Stimulated activated CD4-positive, alpha-beta T cell treated with anti-CD3 and anti-CD28 coated beads, Interleukin-4, amount 100 ng/mL, for 48 hours (primary cell): ENCODE data around the gene KRTAP12-3.
"Not testable (repeated sequence)": the region's sequence is repeated elsewhere in the genome, so short reads cannot be mapped to it uniquely, and the experiment has no call there.

Experiments used
- DNase-seq, 2 donors: peaks; one replicate each; pipeline ENCODE4 v3.0.0-alpha.2; 2020; ENCODE audit warnings: low read depth in 2 of 2

Gene KRTAP12-3

GRCh38 chr21:44657635-44658540, at the start of gene KRTAP12-3:
Gene KRTAP12-3, plus strand, starts transcription at chr21:44657932. Its CDS starts 48 bp downstream, at chr21:44657980.
- no peak for DNase-seq

DNA sequence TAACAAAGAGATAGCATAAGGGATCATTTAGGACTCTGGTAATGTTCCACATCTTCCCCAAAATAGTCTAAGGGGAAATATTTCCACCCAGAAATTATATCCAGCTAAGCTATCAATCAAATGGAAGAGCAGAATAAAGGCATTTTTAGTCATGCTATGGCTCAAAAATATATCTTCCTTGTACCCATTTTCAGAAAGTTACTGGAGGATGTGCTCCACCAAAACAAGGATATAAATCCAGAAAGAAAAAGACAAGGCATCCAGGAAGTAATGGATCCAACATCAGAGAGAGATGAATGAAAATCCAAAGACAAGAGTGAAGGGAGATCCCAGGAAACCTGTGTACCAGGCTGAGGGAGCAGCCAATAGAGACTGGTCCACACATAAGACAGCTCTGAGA, 48.5 kb upstream of the KRTAP12-3 start:
- no peak for DNase-seq

GRCh38 chr21:44610157-44610843, 47.4 kb upstream of the KRTAP12-3 start:
- DNase-seq, result not testable (repeated sequence)

DNA sequence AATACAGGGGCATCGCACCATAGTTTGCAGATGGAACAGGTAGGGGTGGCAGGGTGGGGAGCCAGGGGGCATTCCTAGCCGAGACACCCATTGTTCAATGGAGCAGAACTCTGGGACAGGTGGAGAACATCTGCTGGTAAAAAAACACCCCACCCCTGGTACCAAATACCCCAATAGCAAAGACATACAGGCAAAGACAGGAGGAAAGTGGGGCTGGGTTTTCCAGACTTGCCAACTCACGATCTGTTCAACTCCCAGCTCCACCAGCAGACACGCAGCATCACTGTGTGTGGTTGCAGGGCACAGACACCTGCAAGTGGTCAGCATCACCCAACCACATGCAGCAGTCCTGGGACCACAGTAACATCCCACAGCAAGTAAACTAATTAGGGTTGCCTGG, 46.2 kb upstream of the KRTAP12-3 start:
- DNase-seq, result no peak

GRCh38 chr21:44612029-44612486, 45.7 kb upstream of the KRTAP12-3 start, which contains the start of gene KRTAP10-8:
Gene KRTAP10-8, plus strand, starts transcription at chr21:44612079. Its CDS starts 22 bp downstream, at chr21:44612101.
- no peak for DNase-seq

GRCh38 chr21:44612669-44613229, 45.0 kb upstream of the KRTAP12-3 start:
- no peak for DNase-seq

DNA sequence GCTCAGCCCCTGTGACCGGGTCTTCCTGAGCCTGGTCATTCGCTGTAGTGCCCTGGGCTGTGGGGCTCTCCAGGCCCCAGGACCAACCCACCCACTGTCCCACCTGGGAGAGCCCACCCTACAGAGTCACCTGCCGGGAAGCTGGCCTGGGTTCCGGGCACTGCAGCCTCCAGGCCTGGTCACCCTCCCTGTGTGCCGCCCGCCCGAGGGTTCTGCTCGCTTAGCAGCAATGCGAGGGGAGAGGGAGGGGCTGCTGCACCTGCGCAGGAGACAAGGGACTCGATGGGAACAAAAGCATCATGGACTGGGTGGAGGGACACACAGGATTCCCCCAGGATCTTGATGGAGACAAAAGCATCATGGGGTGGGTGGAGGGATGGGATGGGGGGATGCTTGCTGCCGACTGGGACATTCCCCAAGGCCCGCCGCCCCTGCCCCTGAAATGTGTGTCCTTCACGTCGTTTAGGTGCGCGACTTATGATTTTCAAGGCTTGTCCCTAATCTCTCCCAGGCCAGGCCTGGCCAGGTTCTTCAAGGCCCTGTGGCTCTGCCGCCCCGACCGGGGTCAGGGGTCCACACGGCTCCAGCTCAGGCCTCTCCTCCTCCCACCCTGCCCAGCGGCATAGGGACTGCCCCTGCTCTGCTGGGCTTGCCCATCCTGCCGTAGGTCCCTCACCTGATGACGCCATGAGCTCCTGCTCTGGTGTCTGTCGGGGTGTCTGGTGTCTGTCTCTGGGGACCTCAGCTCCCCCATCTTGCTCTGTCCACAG, 44.2 kb upstream of the KRTAP12-3 start:
- DNase-seq, result no peak

- no peak for DNase-seq
Measured at GRCh38 chr21:44614161-44614631, 43.5 kb upstream of the KRTAP12-3 start.

DNA sequence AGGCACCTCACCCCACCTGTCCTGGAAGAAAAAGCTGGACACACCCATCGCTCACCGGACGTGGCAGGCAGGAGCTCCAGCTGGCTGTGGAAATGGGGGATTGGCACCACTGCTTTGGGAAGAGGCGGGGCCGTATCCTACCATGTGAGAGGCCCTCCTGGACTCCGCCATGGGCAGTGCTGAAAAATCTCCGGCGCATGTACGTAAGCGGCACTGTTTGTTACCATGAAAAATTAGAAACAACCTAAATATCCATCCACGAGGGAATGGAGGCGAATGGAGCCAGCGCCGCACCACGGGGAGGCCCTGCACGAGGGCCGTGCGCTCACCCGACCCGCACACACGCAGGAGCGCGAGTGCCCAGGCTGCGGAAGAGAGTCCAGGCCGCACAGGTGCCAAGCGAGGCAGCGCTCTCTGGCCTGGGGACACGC, 42.8 kb upstream of the KRTAP12-3 start:
- no peak for DNase-seq

- no peak for DNase-seq
Measured at GRCh38 chr21:44615466-44615865, 42.3 kb upstream of the KRTAP12-3 start.

DNA sequence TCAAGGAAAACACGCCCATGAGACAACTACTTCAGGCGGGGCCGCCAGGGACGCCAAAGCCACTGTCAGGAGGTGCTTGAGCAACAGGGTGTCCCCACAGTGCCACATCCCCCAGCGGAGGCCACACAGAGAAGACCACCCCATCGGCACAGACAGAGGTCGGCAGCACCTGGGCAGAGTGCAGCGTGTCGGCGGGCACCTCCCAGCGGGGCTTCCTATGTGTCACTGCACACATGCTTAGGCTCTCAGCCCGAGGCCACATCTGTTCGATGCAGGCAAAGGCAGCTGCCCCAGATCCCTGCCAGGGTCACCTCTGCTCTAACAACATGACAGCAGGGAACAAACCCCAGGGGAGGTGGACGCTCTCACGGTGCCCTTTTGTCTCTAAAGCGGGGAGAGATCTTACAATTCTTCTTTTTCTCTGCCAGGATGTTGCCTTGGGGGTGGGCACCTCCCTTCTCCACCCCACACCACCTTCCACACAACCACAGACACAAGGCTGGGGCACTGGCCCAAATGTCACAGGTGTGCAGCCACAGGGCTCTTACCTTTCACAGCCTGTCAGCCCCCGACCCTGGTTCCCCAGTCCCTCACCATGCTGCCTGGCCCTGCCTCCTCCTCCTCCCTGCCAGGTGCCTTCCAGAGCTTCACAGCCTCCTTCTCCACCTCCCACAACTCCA, 41.7 kb upstream of the KRTAP12-3 start:
- no peak for DNase-seq

- no peak for DNase-seq
Measured at GRCh38 chr21:44616591-44616926, 41.2 kb upstream of the KRTAP12-3 start.

GRCh38 chr21:44617071-44617501, 40.6 kb upstream of the KRTAP12-3 start:
- no peak for DNase-seq

DNA sequence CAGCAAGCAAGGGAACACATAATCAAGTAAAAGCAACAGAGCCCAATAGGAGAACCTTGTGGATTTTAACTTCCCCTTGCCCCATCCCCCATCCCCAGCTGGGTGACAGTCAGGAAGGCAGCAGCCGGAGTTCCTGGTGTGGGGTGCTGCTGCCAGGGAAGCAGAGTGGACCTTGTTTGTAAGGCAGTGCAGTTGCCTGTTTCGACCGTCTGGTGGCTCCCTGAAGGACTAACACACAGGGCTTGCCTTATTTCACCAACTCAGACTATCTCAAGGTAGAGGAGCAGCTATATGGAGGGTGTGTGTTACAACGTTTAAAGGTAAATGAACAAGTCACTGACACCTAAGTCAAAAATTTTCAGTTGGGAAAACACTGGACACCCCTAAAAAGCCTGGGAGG, 39.2 kb upstream of the KRTAP12-3 start:
- DNase-seq, result no peak

GRCh38 chr21:44618909-44619308, 38.8 kb upstream of the KRTAP12-3 start:
- DNase-seq, result peak; percentile 22 to 30

DNA sequence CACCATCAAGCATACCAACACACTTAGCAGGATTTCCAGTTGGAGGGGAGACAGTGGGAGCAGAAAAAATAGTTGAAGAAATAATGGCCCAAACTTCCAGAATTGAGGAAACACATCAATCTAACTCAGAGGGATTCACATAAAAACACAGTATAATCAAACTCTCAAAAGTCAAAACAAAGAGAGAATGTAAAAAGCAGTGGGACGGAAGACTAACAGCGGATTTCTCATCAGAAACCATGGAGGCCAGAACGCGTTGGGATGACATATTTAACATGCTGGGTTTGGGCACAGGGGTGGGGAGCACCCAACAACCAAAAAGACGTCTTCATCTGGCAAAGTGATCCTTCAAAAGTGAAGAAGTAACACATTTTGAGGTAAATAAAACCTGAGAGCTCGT, 37.8 kb upstream of the KRTAP12-3 start:
- no peak for DNase-seq

GRCh38 chr21:44623575-44623974, 34.2 kb upstream of the KRTAP12-3 start:
- no peak for DNase-seq

DNA sequence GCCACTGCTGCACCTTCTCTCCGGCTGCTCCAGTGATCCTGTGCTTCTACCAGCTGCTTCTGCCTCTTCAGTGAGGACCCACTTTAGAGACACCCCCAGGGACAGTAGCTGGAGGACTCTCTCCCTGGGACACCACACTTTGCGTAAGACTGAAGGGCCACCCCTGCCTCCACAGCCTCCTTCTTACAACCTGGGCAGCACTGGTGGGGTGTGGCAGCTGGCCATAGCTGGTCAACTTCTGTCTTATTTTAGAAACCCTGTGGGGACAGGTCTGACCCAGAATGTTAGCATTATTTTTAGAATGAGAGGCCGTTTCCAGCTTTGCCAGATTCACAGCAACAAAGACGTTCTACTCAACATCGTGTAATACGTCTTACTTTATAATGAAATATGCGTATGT, 32.0 kb upstream of the KRTAP12-3 start:
- DNase-seq, result no peak

- DNase-seq, result no peak
Measured at GRCh38 chr21:44626262-44626661, 31.5 kb upstream of the KRTAP12-3 start.

DNA sequence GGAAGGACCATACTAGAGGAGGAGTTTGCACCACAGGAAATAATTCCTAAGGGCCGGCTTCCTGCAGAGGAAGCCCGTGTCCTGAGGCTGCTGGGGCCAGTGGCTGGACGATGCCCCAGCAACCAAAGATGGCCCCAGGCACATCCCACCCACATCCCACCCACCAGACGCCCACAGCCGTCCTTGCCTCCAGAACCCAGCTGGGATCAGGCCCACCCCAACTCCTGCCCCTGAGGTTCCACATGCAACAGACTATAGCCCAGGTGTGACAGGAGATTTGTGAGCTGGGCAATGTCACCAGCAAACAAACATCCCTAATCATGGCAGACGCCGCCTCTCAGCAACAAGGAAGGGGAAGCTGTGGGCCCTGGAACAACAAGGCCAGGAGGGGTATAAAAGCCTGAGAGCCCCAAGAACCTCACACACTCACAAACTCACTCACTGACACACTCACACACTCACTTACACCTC, 31.0 kb upstream of the KRTAP12-3 start, which contains the start of gene KRTAP10-9:
KRTAP10-9 (plus strand) TSS at position 421 of the 471 bp plus-strand sequence. CDS start 79 bp downstream, outside the sequence.
- DNase-seq, result no peak
